Heart left ventricle (tissue), 16 donors: ENCODE measurements around the gene C12orf56. TPM values are rescaled to one million over a fixed set of nuclear protein-coding genes. Genes with fewer than 3 reads are reported as not detected.

ENCODE experiments used
- ATAC-seq, 4 donors: fragments of 200-7000 bp; cut with Tn5 transposase; one replicate each; pipeline ENCODE4 v1.9.1; 2020 to 2022; ENCODE audit warnings: moderate library complexity in 4 of 4, mild to moderate bottlenecking in 3 of 4, moderate number of reproducible peaks in 1 of 4
- DNase-seq, 5 donors: peaks; one replicate each; pipeline ENCODE4 v3.0.0-alpha.2; 2020
- H3K27ac ChIP-seq, 12 donors: fragments of 200-600 bp; sonication (generic) in 4 of 12; one replicate each; pipeline versions ENCODE4 v1.5.0 to v1.8.0; 2016 to 2022; ENCODE audit warnings: mild to moderate bottlenecking in 2 of 12
- H3K27me3 ChIP-seq, 9 donors: fragments of 200-600 bp; sonication (generic) in 2 of 9; one replicate each; pipeline versions ENCODE4 v1.5.1 to v1.8.0; 2016 to 2022; ENCODE audit warnings: mild to moderate bottlenecking in 3 of 9
- H3K36me3 ChIP-seq, 9 donors: fragments of 200-600 bp; sonication (generic) in 2 of 9; one replicate each; pipeline versions ENCODE4 v1.5.0 to v1.8.0; 2018 to 2022; ENCODE audit warnings: mild to moderate bottlenecking in 2 of 9
- H3K4me1 ChIP-seq, 12 donors: fragments of 200-600 bp; sonication (generic) in 4 of 12; one replicate each; pipeline versions ENCODE4 v1.5.0 to v1.8.0; 2016 to 2022; ENCODE audit warnings: mild to moderate bottlenecking in 3 of 12
- H3K4me3 ChIP-seq, 12 donors: fragments of 200-600 bp; sonication (generic) in 4 of 12; one replicate each; pipeline versions ENCODE4 v1.5.0 to v1.8.0; 2017 to 2022; ENCODE audit warnings: mild to moderate bottlenecking in 9 of 12, moderate library complexity in 4 of 12
- H3K9me3 ChIP-seq, 12 donors: fragments of 200-600 bp; sonication (generic) in 4 of 12; one replicate each; pipeline versions ENCODE4 v1.5.0 to v1.8.0; 2016 to 2022; ENCODE audit warnings: mild to moderate bottlenecking in 1 of 12
- POLR2A ChIP-seq, 2 donors: fragments of 450-650 bp; IDR thresholded peaks; one replicate each; pipeline ENCODE4 v1.6.1; 2017; ENCODE audit warnings: antibody characterized with exemption in 2 of 2, mild to moderate bottlenecking in 2 of 2, moderate library complexity in 2 of 2
- WGBS, 4 donors: extraction: QIAGEN DNeasy Blood & Tissue Kit in 2 of 4; methylation state at CpG; one replicate each; pipeline versions ENCODE4 v1.1.5 to v1.1.7; 2013 to 2018; 5-methylcytosine and 5-hydroxymethylcytosine counted together
- intact Hi-C, 10 donors: fragments of 100-400 bp; cut with DNase I; formaldehyde crosslinking; loops; one replicate each; pipeline versions ENCODE4 v1.11.1 to v1.14.2; 2022
- polyA plus RNA-seq, 2 donors: library from polyadenylated mRNA; stranded (reverse); fragments of 200-250 nt; gene quantifications; one replicate each; pipeline ENCODE4 v1.2.3, GENCODE V29; 2013
- total RNA-seq, 9 donors: library from RNA; depleted of rRNA in 2 of 9; stranded (reverse); fragments of >200 nt in 2 of 9; fragmentation: NEBNext Ultra II Directional in 3 of 9; extraction: Animal tissue kit (Norgen Biotek cat#: 25700) in 3 of 9; gene quantifications; one replicate each; pipeline versions ENCODE4 v1.1.0 to v1.2.4, GENCODE V29; 2016 to 2023
- TF ChIP-seq, protein P1 (sequence below), 12 donors: fragments of 200-600 bp; sonication (generic) in 4 of 12; IDR thresholded peaks; one replicate each; pipeline versions ENCODE4 v1.5.0 to v1.8.0; 2018 to 2022; ENCODE audit warnings: antibody characterized with exemption in 12 of 12, mild to moderate bottlenecking in 5 of 12
- donor health status: ischemic (EF 13 %, LVEDD 7.1; RV severe dilation, severe dysfunction).
- donor health status: healthy with polysubstance abuse.
- donor health status: DM: no; HTN: yes; CAD: no.
- donor health status: DM: no; HTN: no; CAD: no.
- donor health status: ischemic (EF 25% LVEDD 6.9; RV normal size, moderate dysfunction).
- donor health status: ischemic (EF 25% LVEDD 5.7; RV mildly dilated, moderate dysfunction).
- donor health status: healthy.
- donor health status: DM: yes; HTN: yes; CAD: no.
- donor health status: ischemic (EF 35%, LVEDD 5.7; RV mildly dilated, moderate dysfunction).
- donor health status: nonischemic (EF 11% LVEDD 7.7; RV severe dilation, severe dysfunction).
- donor health status: DM: yes; HTN: yes; CAD: no.
- donor health status: PGD.
- donor health status: ischemic (EF 29% LVEDD 5.4; RV normal size, mild dysfunction).
- donor health status: nonischemic (EF 23%, LVEDD 6.1; RV moderate dilation, normal function).

The C12orf56 gene
- total and polyA plus RNA-seq, 11 donors: not detected

DNA sequence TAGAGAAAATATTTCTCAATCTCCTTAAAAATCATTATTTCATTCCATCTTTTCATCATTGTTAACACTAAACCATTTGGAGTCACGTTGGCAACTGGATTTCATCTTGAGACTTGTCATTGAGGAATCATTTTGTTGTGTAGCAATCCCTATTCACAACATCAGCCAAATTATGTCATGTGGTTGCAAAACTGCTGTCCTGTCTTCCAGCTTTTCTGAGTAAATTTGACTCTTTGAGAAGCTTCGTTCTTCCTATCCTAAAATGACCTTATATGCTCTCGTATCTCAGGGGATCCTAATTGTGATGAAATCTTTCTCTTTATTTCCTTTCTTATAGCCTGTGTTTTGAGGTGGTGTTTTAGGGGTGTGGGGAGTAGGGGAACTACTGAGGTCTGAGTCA, 137.9 kb downstream of the C12orf56 start:
- Histone ChIP-seq H3K4me3 (no peak overlapping the region), H3K27ac (peak overlapping the region in 3 of 12 donors; percentile 24 to 32 (median 32)), H3K4me1 (peaks cover 0 to 13% (median 0%) of the 10 kb centered on the region in 12 donors), H3K9me3 (no peaks in the 10 kb centered on the region), H3K27me3 (no peaks in the 10 kb centered on the region), H3K36me3 (no peaks in the 10 kb centered on the region)
- ATAC-seq (peak in 3 of 4 donors; percentile 48 to 83 (median 61)), DNase-seq (no peak)
- TF ChIP-seq, protein P1, sequence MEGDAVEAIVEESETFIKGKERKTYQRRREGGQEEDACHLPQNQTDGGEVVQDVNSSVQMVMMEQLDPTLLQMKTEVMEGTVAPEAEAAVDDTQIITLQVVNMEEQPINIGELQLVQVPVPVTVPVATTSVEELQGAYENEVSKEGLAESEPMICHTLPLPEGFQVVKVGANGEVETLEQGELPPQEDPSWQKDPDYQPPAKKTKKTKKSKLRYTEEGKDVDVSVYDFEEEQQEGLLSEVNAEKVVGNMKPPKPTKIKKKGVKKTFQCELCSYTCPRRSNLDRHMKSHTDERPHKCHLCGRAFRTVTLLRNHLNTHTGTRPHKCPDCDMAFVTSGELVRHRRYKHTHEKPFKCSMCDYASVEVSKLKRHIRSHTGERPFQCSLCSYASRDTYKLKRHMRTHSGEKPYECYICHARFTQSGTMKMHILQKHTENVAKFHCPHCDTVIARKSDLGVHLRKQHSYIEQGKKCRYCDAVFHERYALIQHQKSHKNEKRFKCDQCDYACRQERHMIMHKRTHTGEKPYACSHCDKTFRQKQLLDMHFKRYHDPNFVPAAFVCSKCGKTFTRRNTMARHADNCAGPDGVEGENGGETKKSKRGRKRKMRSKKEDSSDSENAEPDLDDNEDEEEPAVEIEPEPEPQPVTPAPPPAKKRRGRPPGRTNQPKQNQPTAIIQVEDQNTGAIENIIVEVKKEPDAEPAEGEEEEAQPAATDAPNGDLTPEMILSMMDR (IDR thresholded peaks at IDR 0.05): no peak
- no peak for TF ChIP-seq POLR2A (IDR thresholded peaks at IDR 0.05)
- intact Hi-C loops: loop anchor here in 7 of 10 donors (5.0 to 10.0 kb wide), 5 partner anchors 68 to 1148 kb away; partner anchors contain the start of gene DPY19L2 (in 1 of the 7)
- WGBS, 4 donors: 65 to 74% (median 70%) methylated on average over 3 of the region's 3 CpGs

DNA sequence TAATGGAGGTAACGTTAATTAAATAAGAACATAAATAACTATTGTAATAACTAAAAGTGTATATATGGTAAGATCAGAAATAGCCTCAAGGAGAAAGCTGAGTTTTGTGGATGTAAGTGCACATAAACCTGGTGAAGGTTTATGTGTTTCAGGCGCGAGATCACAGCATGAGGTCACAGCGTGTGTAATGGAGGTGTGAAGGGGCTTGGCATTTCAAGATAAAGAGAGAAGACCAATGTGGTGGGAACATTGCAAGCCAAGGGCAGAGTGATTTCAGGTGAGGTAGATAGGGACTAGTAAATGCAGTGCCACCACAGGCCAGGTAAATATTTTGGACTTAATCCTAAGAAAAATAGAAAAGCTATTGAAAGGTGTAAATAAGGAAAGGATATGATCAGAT, 146.7 kb downstream of the C12orf56 start:
- 68 to 75% (median 73%) methylated on average over 4 of the region's 4 CpGs for WGBS, 4 donors
- no peaks in the 10 kb centered on the region for H3K9me3 ChIP-seq
- ATAC-seq (no peak), DNase-seq (no peak)
- no peaks in the 10 kb centered on the region for H3K36me3 ChIP-seq
- H3K4me3 ChIP-seq: no peak overlapping the region
- peaks cover 0 to 6% (median 0%) of the 10 kb centered on the region in 12 donors for H3K4me1 ChIP-seq
- H3K27me3 ChIP-seq: no peaks in the 10 kb centered on the region
- intact Hi-C loops: loop anchor here in 1 of 10 donors (10.0 kb wide), 1 partner anchor 59 kb away; no protein-coding TSS in a partner anchor
- no peak for TF ChIP-seq POLR2A (IDR thresholded peaks at IDR 0.05)
- TF ChIP-seq, protein P1 (IDR thresholded peaks at IDR 0.05): no peak
- no peak overlapping the region for H3K27ac ChIP-seq

DNA sequence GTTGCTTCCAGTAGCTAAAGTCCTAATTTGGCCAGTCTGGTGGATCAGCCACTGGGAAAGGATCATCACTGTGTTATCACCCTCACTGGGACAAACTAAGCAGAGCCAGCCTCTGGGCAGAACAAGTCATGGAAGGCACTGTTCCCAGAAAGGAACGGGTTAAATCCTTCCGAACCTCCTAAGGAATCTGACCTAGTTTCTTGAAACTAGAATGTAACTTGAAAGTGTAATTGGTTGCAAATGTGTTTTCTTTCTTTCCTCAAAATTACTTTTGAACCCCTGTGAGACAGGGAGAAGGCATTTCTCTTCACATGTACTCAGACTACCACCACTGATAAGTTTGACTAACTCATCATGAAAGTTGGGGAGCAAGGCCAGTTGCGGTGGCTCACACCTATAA, 149.8 kb downstream of the C12orf56 start:
- Histone ChIP-seq H3K9me3 (no peaks in the 10 kb centered on the region), H3K27me3 (no peaks in the 10 kb centered on the region), H3K27ac (no peak overlapping the region), H3K36me3 (no peaks in the 10 kb centered on the region), H3K4me1 (peaks cover 0 to 10% (median 0%) of the 10 kb centered on the region in 12 donors), H3K4me3 (no peak overlapping the region)
- TF ChIP-seq, protein P1 (IDR thresholded peaks at IDR 0.05): no peak
- no peak for TF ChIP-seq POLR2A (IDR thresholded peaks at IDR 0.05)
- intact Hi-C loops: loop anchor here in 1 of 10 donors (10.0 kb wide), 1 partner anchor 56 kb away; no protein-coding TSS in a partner anchor
- ATAC-seq: no peak
- DNase-seq: no peak
- WGBS, 4 donors: 65 to 79% (median 68%) methylated on average over 3 of the region's 3 CpGs

DNA sequence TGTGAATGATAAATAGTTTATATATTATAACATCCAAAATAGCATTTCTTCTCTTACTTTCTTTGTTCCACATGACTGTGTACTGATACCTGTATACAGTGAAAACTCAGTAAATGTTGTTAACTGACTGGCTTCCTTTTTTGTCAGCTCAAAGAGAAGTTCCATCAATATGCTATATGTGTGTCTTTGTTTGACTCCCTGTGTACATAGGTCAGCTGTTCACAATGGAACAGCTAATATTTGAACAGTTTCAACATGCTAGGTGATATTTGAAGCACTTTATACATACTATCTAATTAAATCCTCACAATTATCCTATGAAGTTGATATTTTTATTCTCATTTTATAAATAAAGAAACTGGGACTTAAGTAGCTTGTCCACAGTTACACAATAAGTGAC, 153.2 kb downstream of the C12orf56 start:
- no peaks in the 10 kb centered on the region for H3K9me3 ChIP-seq
- H3K4me3 ChIP-seq: no peak overlapping the region
- peaks cover 0 to 10% (median 0%) of the 10 kb centered on the region in 12 donors for H3K4me1 ChIP-seq
- no peak for ATAC-seq
- H3K27ac ChIP-seq: no peak overlapping the region
- TF ChIP-seq, protein P1 (IDR thresholded peaks at IDR 0.05): no peak
- TF ChIP-seq POLR2A (IDR thresholded peaks at IDR 0.05): no peak
- H3K27me3 ChIP-seq: no peaks in the 10 kb centered on the region
- intact Hi-C loops: no loop called here
- H3K36me3 ChIP-seq: no peaks in the 10 kb centered on the region
- no peak for DNase-seq
